HG03575 (cell line): ENCODE results near the gene ZMYND11.

Source experiments
- ATAC-seq: cut with Tn5 transposase; IDR thresholded peaks from one replicate; pipeline ENCODE4 v1.9.1; 2021; ENCODE audit not compliant: unreplicated experiment, insufficient number of reproducible peaks, low FRiP score; ENCODE audit errors: extremely low read depth

Gene ZMYND11

GRCh38 chr10:129810-130209 is 5.4 kb upstream of the ZMYND11 start:
- ATAC-seq, result no peak

- ATAC-seq, result no peak
Observed at GRCh38 chr10:132946-133898, 2.0 kb upstream of the ZMYND11 start.

GRCh38 chr10:134247-135131 is 766 bp upstream of the ZMYND11 start:
- ATAC-seq, result no peak

GRCh38 chr10:135601-136464 is 578 bp downstream of the ZMYND11 start:
- no peak for ATAC-seq

GRCh38 chr10:136465-136762 is 1.2 kb downstream of the ZMYND11 start:
- no peak for ATAC-seq

- ATAC-seq, result no peak
Observed at GRCh38 chr10:137031-137430, 1.8 kb downstream of the ZMYND11 start.

- no peak for ATAC-seq
Observed at GRCh38 chr10:137606-138005, 2.4 kb downstream of the ZMYND11 start.

GRCh38 chr10:142371-142770 is 7.1 kb downstream of the ZMYND11 start:
- no peak for ATAC-seq

- no peak for ATAC-seq
Observed at GRCh38 chr10:152915-153314, 17.7 kb downstream of the ZMYND11 start.

GRCh38 chr10:154348-154747 is 19.1 kb downstream of the ZMYND11 start:
- ATAC-seq, result no peak

- ATAC-seq, result no peak
Observed at GRCh38 chr10:167383-167782, 32.1 kb downstream of the ZMYND11 start.

GRCh38 chr10:173741-174140 is 38.5 kb downstream of the ZMYND11 start:
- ATAC-seq, result no peak

- ATAC-seq, result no peak
Observed at GRCh38 chr10:176677-177076, 41.4 kb downstream of the ZMYND11 start.

- no peak for ATAC-seq
Observed at GRCh38 chr10:178208-178607, 43.0 kb downstream of the ZMYND11 start.

GRCh38 chr10:178723-179122 is 43.5 kb downstream of the ZMYND11 start:
- no peak for ATAC-seq

- no peak for ATAC-seq
Observed at GRCh38 chr10:182441-183201, 47.4 kb downstream of the ZMYND11 start.

GRCh38 chr10:184174-184573 is 48.9 kb downstream of the ZMYND11 start:
- no peak for ATAC-seq

GRCh38 chr10:184911-185310 is 49.7 kb downstream of the ZMYND11 start:
- ATAC-seq, result no peak
